GDM1 (cell line): ENCODE measurements around the gene PTPN2.

Source experiments
- DNase-seq: peaks from one replicate; lab custom pipeline; 2025; lab: John Stamatoyannopoulos, UW

PTPN2 gene

DNA sequence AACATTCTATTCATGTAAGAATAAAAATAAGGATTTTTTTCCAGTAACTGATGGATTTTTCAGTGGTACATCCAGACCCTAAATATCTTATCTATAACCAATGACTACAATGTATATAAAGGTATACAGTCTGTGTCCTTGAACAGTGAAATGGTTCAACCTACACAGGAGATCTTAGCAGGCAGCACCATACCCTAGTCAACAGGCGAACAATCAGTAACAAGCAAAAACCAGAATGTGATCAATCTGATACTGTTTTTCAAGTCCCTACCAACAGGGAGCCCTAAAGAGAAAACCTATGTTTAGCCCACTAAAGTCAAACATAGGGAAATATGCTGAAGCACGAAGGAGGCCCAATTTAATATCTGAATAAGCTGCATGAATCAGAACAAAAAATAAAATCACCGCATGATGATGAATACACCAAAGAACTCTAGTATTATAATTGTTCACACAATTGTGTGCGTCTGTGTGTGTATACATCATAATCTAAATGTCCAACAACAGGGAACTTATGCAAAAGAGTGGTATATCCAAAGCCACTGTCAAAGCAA, 26.0 kb downstream of the PTPN2 start:
- DNase-seq, result no peak

DNA sequence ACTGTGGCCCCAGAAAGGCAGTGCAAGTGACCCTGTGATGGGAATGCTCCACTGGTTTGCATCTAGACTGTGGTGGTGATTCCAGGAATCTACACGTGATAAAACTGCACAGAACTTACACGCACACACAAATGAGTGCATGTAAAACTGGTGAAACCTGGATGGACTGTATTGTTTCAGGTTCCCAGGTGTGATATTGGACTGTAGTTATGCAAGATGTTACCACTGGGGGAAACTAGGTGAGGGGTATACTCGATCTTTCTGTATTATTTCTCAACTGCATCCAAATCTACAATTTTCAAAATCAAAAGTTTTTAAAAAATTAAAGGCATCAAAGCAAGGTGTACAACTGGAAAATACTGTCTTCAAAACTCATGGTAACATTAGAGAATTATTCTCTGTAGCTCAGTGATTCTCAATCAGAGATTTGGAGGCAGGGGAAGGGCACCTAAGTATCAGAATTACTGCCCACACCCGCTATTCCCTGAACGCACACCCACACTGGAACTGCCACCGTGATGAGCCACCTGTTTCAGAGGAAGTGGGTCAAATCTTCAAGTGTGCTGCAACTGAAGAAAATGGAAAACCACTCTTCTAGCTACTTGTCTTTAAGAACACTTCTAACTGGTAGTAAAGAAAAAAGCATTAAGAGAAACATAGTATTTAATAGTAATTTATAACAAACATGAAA, 26.7 kb downstream of the PTPN2 start:
- DNase-seq, result no peak

GRCh38 chr18:12855916-12856315, 28.1 kb downstream of the PTPN2 start:
- no peak for DNase-seq

GRCh38 chr18:12852566-12853315, 31.3 kb downstream of the PTPN2 start:
- DNase-seq, result no peak

DNA sequence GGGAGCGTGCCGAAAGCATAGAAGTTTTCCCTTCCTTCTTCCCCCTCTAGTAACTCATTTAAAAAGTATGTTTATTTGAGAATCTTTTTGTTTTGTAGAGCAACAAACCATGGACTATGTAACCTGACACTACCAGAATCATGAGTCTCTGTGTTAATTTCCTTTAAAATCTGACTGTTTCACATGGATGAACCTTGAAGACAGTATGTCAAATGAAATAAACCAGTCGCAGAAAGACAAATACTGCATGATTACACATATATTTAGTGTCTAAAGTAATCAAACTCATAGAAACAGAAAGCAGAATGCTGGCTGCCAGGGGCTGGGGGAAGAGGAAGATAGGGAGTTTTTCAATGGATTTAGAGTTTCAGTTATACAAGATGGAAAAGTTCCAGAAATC, 32.3 kb downstream of the PTPN2 start:
- no peak for DNase-seq

GRCh38 chr18:12849548-12849947, 34.5 kb downstream of the PTPN2 start:
- no peak for DNase-seq

GRCh38 chr18:12848405-12848804, 35.6 kb downstream of the PTPN2 start:
- no peak for DNase-seq

- DNase-seq, result no peak
These were observed 39.6 kb downstream of the PTPN2 start for GRCh38 chr18:12844391-12844790.

- no peak for DNase-seq
These were observed 40.4 kb downstream of the PTPN2 start for GRCh38 chr18:12843420-12844350.

GRCh38 chr18:12842459-12843380, 41.3 kb downstream of the PTPN2 start:
- DNase-seq, result no peak

GRCh38 chr18:12841070-12841469, 43.0 kb downstream of the PTPN2 start:
- DNase-seq, result no peak

GRCh38 chr18:12840382-12840781, 43.7 kb downstream of the PTPN2 start:
- DNase-seq, result no peak

- DNase-seq, result no peak
These were observed 44.4 kb downstream of the PTPN2 start for GRCh38 chr18:12839526-12840196.

DNA sequence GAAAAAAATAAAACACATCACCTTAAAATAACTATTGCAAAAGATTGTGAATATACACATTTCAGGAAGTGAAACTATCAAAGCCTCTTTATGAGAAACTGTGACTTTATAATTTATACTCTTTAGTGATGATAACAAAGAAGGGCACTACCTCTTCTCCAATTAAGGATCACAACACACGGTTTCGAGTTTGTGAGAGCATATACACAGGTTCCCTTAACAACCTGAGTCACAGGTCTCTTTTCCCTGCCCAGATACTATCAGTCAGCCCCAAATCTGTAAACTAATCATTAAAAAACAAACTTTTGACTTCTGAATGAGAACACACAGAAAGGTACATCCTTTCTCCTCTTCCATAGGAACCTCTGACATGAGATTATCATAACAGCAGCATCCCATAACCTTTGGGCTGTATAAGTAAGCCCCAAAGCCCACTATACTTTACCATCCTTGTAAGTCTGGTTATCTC, 44.9 kb downstream of the PTPN2 start:
- no peak for DNase-seq

DNA sequence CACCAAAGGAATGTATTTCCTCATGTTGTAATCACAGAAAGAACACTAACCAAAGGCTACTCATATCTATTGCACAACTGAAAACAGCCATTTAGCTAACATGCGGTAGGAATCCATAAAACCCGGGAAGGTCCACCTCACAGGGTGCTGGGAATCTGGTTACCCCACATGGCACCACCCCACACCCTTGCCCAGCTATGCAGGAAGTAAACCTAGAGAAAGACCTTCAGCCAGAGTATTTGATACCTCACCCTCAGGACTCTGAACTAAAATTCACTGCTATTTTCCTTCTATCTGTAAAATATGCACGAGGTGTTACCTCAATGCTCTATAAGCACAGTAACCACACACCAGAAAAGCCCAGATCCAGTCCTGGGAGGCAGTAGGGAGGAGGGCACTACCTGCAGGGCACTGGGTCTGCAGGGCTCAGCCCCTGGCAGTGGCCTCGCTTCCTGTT, 45.8 kb downstream of the PTPN2 start:
- no peak for DNase-seq

- no peak for DNase-seq
These were observed 46.3 kb downstream of the PTPN2 start for GRCh38 chr18:12837747-12838146.

- no peak for DNase-seq
These were observed 47.5 kb downstream of the PTPN2 start for GRCh38 chr18:12836551-12836950.

GRCh38 chr18:12828116-12829051, 55.7 kb downstream of the PTPN2 start:
- DNase-seq, result no peak

- DNase-seq, result no peak
These were observed 56.4 kb downstream of the PTPN2 start for GRCh38 chr18:12827588-12827987.
